HG03097 (cell line): ENCODE measurements around the gene MATCAP1.

ENCODE experiments used
- ATAC-seq: cut with Tn5 transposase; IDR thresholded peaks from one replicate; pipeline ENCODE4 v1.9.1; 2021; ENCODE audit not compliant: unreplicated experiment, low FRiP score

MATCAP1 gene

GRCh38 chr16:67174706-67175231 is 9.0 kb downstream of the MATCAP1 start:
- ATAC-seq = no peak

- ATAC-seq = no peak
These were observed 9.7 kb downstream of the MATCAP1 start for GRCh38 chr16:67173808-67174705.

GRCh38 chr16:67173323-67173722 is 10.4 kb downstream of the MATCAP1 start:
- ATAC-seq = no peak

GRCh38 chr16:67170949-67171649 is 12.7 kb downstream of the MATCAP1 start:
- ATAC-seq = no peak

GRCh38 chr16:67170168-67170948 is 13.4 kb downstream of the MATCAP1 start, which contains the start of gene NOL3:
Gene NOL3 (plus strand): TSS chr16:67170538.
- no peak for ATAC-seq

GRCh38 chr16:67169642-67170167 is 14.1 kb downstream of the MATCAP1 start:
- ATAC-seq = no peak

GRCh38 chr16:67169011-67169451 is 14.7 kb downstream of the MATCAP1 start:
- ATAC-seq = no peak

- no peak for ATAC-seq
These were observed 16.2 kb downstream of the MATCAP1 start for GRCh38 chr16:67167588-67167987.

- no peak for ATAC-seq
These were observed 17.1 kb downstream of the MATCAP1 start for GRCh38 chr16:67166598-67167168.

- ATAC-seq = no peak
These were observed 17.6 kb downstream of the MATCAP1 start for GRCh38 chr16:67166110-67166547.

- ATAC-seq = no peak
These were observed 18.4 kb downstream of the MATCAP1 start for GRCh38 chr16:67165121-67166078.

GRCh38 chr16:67164599-67165061 is 19.1 kb downstream of the MATCAP1 start, which contains the start of gene HSF4:
Gene HSF4 (plus strand): TSS chr16:67164745. CDS start chr16:67164812, 67 bp downstream.
- ATAC-seq = no peak

- no peak for ATAC-seq
These were observed 19.7 kb downstream of the MATCAP1 start for GRCh38 chr16:67163999-67164558.

- no peak for ATAC-seq
These were observed 20.4 kb downstream of the MATCAP1 start for GRCh38 chr16:67163164-67163998.

GRCh38 chr16:67162506-67163163 is 21.1 kb downstream of the MATCAP1 start:
- no peak for ATAC-seq

GRCh38 chr16:67161595-67162058 is 22.1 kb downstream of the MATCAP1 start:
- ATAC-seq = no peak
